Mesodermal cell (in vitro differentiated cells): ENCODE data around the gene EVI2B.

ENCODE experiments used
- H3K27ac ChIP-seq: 2 replicates; pipeline ENCODE4 v1.7.0; 2013; ENCODE audit warnings: mild to moderate bottlenecking, low read depth, low read length, moderate library complexity; ENCODE audit not compliant: severe bottlenecking
- H3K36me3 ChIP-seq: 2 replicates; pipeline ENCODE4 v1.7.1; 2013; ENCODE audit warnings: mild to moderate bottlenecking, low read length, moderate library complexity; ENCODE audit not compliant: control insufficient read depth, insufficient read depth
- H3K4me1 ChIP-seq: one replicate; pipeline ENCODE4 v1.7.1; 2013; ENCODE audit warnings: mild to moderate bottlenecking, low read length; ENCODE audit not compliant: insufficient read depth, control insufficient read depth, poor library complexity, severe bottlenecking
- H3K4me3 ChIP-seq: 2 replicates; pipeline ENCODE4 v1.7.0; 2013; ENCODE audit warnings: low read length, control low read depth, mild to moderate bottlenecking; ENCODE audit not compliant: insufficient read depth, poor library complexity, severe bottlenecking; ENCODE audit errors: extremely low read depth
- H3K9me3 ChIP-seq: 2 replicates; pipeline ENCODE4 v1.7.1; 2013; ENCODE audit warnings: mild to moderate bottlenecking, low read length, moderate library complexity; ENCODE audit not compliant: control insufficient read depth
- WGBS, 2 experiments: methylation state at CpG; one replicate each; pipeline ENCODE4 v1.1.5; 2013; ENCODE audit warnings: missing lambda C conversion rate in 2 of 2; ENCODE audit not compliant: insufficient coverage in 2 of 2; 5-methylcytosine and 5-hydroxymethylcytosine counted together

The EVI2B gene

DNA sequence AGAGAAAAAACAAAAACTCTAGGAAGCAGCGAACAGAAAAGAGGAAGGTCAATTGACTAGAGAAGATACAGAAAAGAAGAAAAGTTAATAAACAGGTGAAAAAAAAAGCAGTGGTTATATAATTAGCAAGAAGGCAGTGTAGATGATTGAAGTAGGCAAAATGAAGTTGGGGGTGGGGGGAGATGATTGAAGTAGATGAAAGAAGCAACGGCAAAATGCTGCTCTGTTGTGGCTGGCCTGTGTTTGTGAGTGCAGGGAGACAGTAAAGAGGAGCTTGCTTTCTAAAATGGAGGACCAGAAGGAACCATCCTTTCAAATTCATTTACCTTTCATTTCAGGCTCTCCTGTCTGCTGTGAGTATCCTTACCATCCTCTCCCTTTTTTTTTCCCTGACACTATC is 3.6 kb downstream of the EVI2B start:
- H3K36me3 ChIP-seq: no peaks in the 10 kb centered on the region
- no peak overlapping the region for H3K27ac ChIP-seq
- WGBS, 2 experiments: 55 to 64% methylated on average over 1 to 2 of the region's 2 CpGs
- no peaks in the 10 kb centered on the region for H3K9me3 ChIP-seq
- no peak overlapping the region for H3K4me3 ChIP-seq
- no peaks in the 10 kb centered on the region for H3K4me1 ChIP-seq

DNA sequence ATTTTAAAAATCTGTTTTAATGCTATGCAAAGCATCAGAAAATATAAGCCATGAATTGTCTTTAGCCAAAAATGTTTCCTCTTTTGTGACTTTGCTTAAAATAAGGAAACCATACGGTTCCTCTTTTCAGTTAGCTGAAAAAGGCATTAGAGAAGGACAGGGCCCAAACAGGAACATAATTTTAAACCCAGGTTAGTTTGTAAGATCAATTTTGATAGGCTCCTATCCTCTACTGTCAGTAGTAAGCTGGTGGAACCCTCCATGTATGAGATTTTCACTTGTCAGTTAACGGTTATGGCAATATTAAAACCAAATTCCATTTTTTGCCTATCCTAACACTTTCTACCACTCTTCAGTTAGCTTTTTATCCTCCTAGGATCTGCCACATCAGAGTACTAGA is 4.3 kb downstream of the EVI2B start:
- H3K4me1 ChIP-seq: no peaks in the 10 kb centered on the region
- no peaks in the 10 kb centered on the region for H3K9me3 ChIP-seq
- H3K4me3 ChIP-seq: no peak overlapping the region
- WGBS, 2 experiments: 100% methylated on average over 1 of the region's 2 CpGs
- H3K36me3 ChIP-seq: no peaks in the 10 kb centered on the region
- H3K27ac ChIP-seq: no peak overlapping the region

DNA sequence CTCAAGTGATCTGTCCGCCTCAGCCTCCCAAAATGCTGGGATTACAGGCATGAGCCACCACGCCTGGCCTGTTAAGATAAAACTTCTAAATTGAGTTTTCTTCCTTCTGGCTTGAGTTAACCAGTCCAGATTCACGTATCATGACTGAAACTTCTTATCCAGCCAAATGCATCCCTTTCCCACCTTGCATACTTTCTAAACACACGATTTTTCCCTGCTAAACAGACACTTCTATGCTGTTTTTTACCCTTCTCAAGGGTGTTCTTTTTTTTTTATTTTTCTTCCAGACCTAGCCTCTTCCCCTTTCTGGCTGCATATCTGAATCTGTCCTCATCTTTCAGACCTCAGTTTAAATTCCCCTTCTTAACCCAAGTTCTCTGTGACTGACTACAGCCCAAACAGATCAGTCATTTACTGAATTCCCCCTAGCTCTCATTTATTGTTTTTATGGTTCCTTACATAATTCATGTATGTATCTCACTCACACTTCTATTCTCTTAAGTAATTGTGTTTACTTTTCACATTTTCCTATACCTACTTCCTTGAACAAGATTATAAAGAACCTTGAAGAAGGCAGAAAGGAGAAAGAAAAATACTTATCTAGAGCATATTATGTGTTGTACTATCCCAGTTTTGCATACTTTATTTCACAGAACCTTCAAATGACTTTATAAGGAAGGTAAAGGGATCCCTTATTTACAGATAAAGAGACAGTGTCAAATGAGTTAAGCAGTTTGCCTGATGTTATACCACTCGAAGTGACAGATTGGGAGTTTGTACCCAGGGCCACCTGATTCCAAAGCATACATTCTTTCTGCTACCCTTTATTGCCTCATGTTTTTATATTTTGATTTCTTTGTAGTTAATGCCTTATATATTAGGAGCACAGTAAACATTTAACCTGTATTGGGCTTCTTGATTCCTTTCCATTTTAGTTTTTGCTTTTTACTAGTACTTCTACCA is 5.2 kb downstream of the EVI2B start:
- H3K4me3 ChIP-seq: no peak overlapping the region
- H3K36me3 ChIP-seq: no peaks in the 10 kb centered on the region
- H3K4me1 ChIP-seq: no peaks in the 10 kb centered on the region
- no peaks in the 10 kb centered on the region for H3K9me3 ChIP-seq
- no peak overlapping the region for H3K27ac ChIP-seq
- WGBS, 2 experiments: 86 to 87% methylated on average over 4 of the region's 5 CpGs

DNA sequence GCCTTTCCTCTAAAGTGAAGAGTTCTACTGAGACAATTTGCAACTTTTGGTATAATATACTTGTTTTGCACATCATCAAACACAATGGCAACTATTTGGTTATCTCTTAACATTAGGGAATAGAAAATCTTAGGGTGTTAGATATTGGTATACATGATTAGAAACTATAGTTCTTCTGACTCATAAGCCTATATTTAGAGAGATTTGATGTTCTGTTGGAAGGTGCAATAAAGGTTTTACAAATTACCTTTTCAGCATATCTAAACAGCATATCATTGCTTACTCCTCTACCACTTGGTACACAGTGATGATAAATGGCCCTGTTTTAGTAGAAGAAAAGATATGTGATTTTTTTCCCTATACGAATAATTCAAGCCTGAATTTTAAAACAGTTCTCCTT is 6.2 kb downstream of the EVI2B start:
- Histone ChIP-seq H3K9me3 (no peaks in the 10 kb centered on the region), H3K4me3 (no peak overlapping the region), H3K27ac (no peak overlapping the region), H3K4me1 (no peaks in the 10 kb centered on the region), H3K36me3 (no peaks in the 10 kb centered on the region)
- WGBS, 2 experiments: 100% methylated on average over 1 of the region's 1 CpG; no CpG with 5 or more reads in 1 of the 2 experiments

DNA sequence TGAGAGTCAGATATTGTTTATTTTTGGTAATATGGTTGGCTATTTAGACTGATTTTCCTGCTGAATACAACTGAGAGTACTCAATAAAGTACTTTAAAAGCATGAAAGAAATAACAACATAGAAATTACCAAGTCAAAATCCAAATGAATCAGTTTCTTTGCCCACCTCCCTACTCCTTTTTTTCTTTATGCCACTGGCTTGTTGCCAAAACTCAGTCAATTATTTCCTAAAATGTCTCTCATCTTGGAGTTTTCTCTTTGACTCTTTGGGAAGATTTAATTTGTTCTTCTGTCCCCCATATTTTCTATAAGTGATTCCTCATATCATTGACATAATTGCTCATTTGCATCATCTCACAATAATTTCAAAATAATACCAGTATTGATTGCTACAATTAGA is 14.2 kb downstream of the EVI2B start:
- Histone ChIP-seq H3K4me1 (no peaks in the 10 kb centered on the region), H3K9me3 (no peaks in the 10 kb centered on the region), H3K36me3 (peaks cover 5% of the 10 kb centered on the region), H3K27ac (no peak overlapping the region), H3K4me3 (no peak overlapping the region)

DNA sequence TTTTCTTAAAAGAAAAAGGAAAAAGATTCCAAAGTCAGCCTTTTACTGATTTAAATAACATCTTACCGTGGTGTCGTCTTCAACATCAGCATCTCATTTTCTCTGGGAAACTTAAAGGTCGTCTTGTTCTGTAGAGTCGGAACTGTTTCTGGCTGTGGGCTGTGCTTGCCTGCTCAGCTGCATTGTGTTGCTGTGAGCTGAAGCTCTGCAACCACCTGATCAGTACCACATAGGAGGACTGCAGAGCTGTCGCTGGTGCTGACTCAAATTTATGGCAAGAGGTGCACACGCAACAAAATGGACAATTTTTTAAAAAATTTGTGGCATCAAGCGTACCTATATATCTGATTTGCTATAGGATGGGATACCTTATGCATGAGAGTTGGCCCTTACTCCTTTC is 16.8 kb downstream of the EVI2B start, which contains the start of gene OMG:
Gene OMG (minus strand): TSS at position 150 of the 400 bp plus-strand sequence. CDS start 908 bp downstream, outside the sequence.
- Histone ChIP-seq H3K36me3 (peaks cover 8% of the 10 kb centered on the region), H3K4me3 (no peak within 1 kb of the TSS), H3K9me3 (no peaks in the 10 kb centered on the region), H3K4me1 (no peaks in the 10 kb centered on the region), H3K27ac (no peak within 1 kb of the TSS)
- 74 to 95% methylated on average over 4 of the region's 7 CpGs for WGBS, 2 experiments

DNA sequence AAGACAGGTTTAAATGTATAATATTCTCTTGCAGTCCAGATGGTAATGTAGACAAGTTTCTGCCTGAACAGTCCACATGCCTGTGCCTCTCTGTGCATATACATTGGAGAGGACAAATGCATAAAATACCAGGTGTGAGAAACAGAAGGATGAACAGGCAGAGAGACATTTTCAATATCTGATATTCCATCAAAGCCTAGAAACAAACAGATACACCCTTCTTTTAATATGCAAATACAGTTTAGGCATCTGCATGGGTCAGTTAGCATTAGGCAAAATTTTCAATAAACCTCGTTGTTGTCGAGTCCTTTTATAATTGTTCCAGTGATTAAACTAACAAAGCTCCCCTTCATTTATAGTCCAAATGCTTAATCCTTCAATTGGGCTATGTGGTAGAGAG is 17.7 kb downstream of the EVI2B start:
- Histone ChIP-seq H3K36me3 (peaks cover 14% of the 10 kb centered on the region), H3K27ac (no peak overlapping the region), H3K4me1 (no peaks in the 10 kb centered on the region), H3K9me3 (no peaks in the 10 kb centered on the region), H3K4me3 (no peak overlapping the region)
- WGBS, 2 experiments: no CpG with 5 or more reads among the region's 2 CpGs

DNA sequence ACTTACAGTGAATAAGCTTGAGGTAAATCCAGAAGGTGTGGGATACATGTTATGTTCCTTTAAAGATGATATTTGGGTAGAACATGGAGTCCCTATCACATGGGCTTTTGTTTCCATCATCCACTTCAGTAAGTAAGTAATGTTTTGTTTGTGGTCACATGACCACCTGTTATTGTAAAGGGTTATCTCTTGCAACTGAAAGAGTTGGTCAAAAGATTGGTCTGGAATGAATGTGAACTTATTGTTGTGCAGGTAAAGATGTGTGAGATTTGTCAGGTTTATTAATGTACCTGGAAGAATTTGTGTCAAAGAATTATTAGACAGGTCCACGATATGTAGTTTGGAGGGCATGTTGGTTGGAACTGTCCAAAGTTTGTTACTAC is 18.4 kb downstream of the EVI2B start:
- H3K36me3 ChIP-seq: peaks cover 14% of the 10 kb centered on the region
- no peaks in the 10 kb centered on the region for H3K4me1 ChIP-seq
- WGBS, 2 experiments: 100% methylated on average over 1 of the region's 1 CpG
- no peaks in the 10 kb centered on the region for H3K9me3 ChIP-seq
- no peak overlapping the region for H3K4me3 ChIP-seq
- H3K27ac ChIP-seq: no peak overlapping the region

DNA sequence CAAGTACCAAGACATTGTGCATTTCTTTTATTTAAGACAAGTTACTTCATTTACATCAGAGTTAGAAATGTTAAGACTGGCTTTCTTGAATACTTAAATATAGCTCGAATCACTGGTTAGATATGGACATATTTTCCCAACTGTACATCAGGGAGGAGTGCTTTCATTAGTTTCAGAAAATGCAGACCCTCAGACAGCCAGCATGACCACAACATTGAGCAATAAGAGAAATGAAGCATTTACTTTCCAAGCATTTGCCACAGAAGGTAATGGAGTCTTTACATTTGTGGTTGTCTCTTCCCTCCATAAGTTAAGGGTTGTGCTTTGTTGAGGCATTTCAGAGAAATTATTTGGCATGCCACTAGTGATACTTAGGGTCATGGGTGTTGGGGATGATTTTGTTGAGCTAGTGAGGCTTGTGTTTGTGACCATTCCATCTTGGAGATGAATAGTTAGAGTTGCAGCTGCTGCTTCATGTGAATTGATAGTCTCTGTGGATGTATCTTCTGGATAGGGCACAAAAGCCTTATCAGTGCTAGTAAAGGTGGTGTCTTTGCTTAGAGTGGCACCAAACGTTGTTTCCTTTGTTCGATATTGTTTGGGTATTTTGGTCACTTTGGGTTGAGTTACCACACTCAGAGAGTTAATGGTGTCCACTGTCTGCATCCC is 18.9 kb downstream of the EVI2B start:
- Histone ChIP-seq H3K36me3 (peaks cover 14% of the 10 kb centered on the region), H3K4me1 (no peaks in the 10 kb centered on the region), H3K9me3 (no peaks in the 10 kb centered on the region), H3K4me3 (no peak overlapping the region), H3K27ac (no peak overlapping the region)
- 87 to 100% methylated on average over 2 to 3 of the region's 3 CpGs for WGBS, 2 experiments

DNA sequence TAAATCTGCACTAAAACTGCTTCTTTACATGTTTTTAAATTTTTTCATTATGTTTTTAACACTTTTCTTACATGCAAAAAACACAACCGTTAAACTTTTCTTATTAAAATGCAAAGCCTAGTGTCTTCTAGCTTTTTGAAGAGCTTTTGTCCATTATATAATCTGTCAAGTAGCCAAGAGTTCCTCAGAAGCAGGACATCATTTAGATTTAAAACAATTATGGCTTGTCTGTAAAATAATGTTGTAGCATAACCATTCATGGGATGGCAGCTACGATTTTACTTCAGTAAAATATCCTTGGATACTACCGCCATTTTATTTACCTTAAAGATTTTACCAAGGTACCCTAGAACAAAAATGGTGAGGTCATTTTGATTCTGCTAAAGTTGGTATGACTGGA is 19.6 kb downstream of the EVI2B start:
- Histone ChIP-seq H3K27ac (no peak overlapping the region), H3K4me1 (no peaks in the 10 kb centered on the region), H3K9me3 (no peaks in the 10 kb centered on the region), H3K36me3 (peaks cover 14% of the 10 kb centered on the region), H3K4me3 (no peak overlapping the region)
- no CpG with 5 or more reads among the region's 3 CpGs for whole genome bisulfite sequencing, 2 experiments

DNA sequence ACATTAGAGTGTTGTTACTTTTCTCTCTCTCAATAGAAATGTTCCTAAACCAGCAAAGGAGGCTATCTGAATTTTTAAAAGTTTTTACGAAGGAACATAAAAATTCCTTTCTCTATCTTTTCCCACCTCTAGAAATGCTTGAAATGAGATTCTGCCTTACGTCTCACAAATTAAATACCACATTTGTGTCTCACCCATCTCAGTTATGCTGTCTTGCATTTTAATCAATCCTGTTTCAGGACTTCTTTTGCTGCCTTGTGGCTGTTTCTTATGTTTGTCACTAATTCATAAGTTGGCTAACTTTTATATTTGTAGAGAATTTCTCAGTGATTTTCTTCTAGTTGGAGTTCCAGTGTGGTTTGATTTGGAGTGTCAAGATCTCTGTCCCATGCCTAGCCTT is 20.3 kb downstream of the EVI2B start:
- Histone ChIP-seq H3K27ac (no peak overlapping the region), H3K9me3 (no peaks in the 10 kb centered on the region), H3K4me1 (no peaks in the 10 kb centered on the region), H3K36me3 (peaks cover 14% of the 10 kb centered on the region), H3K4me3 (no peak overlapping the region)
- WGBS, 2 experiments: 88 to 100% methylated on average over 2 of the region's 2 CpGs
